GM19023 (cell line): ENCODE results near the gene KRTAP10-6.
"Not testable (repeated sequence)": the region's sequence is repeated elsewhere in the genome, so short reads cannot be mapped to it uniquely, and the experiment has no call there.

ENCODE experiments used
- ATAC-seq: cut with Tn5 transposase; IDR thresholded peaks from one replicate; pipeline ENCODE4 v1.9.1; 2021; ENCODE audit warnings: mild to moderate bottlenecking, moderate library complexity; ENCODE audit not compliant: unreplicated experiment

KRTAP10-6 gene

GRCh38 chr21:44564099-44564498, 28.2 kb downstream of the KRTAP10-6 start:
- no peak for ATAC-seq

GRCh38 chr21:44558695-44559094, 33.6 kb downstream of the KRTAP10-6 start, which contains the start of gene KRTAP10-3:
Gene KRTAP10-3, minus strand, starts transcription at chr21:44558795. Its CDS starts 80 bp downstream, at chr21:44558715.
- ATAC-seq: no peak

- ATAC-seq: not testable (repeated sequence)
Observed at GRCh38 chr21:44558329-44558675, 34.0 kb downstream of the KRTAP10-6 start.

- no peak for ATAC-seq
Observed at GRCh38 chr21:44557491-44558328, 34.6 kb downstream of the KRTAP10-6 start.

GRCh38 chr21:44556879-44557278, 35.4 kb downstream of the KRTAP10-6 start:
- ATAC-seq: no peak

- ATAC-seq: no peak
Observed at GRCh38 chr21:44555200-44555875, 37.0 kb downstream of the KRTAP10-6 start.

- ATAC-seq: no peak
Observed at GRCh38 chr21:44552681-44553080, 39.6 kb downstream of the KRTAP10-6 start.

GRCh38 chr21:44552136-44552535, 40.2 kb downstream of the KRTAP10-6 start:
- no peak for ATAC-seq

- no peak for ATAC-seq
Observed at GRCh38 chr21:44551340-44551961, 40.9 kb downstream of the KRTAP10-6 start, which contains the start of gene KRTAP10-2. Gene KRTAP10-2, minus strand, starts transcription at chr21:44551505. Its CDS starts 47 bp downstream, at chr21:44551458.

- ATAC-seq: no peak
Observed at GRCh38 chr21:44550807-44551206, 41.5 kb downstream of the KRTAP10-6 start.

GRCh38 chr21:44550285-44550684, 42.0 kb downstream of the KRTAP10-6 start:
- ATAC-seq: not testable (repeated sequence)

- no peak for ATAC-seq
Observed at GRCh38 chr21:44549525-44550211, 42.6 kb downstream of the KRTAP10-6 start.

GRCh38 chr21:44548922-44549321, 43.4 kb downstream of the KRTAP10-6 start:
- ATAC-seq: no peak

- no peak for ATAC-seq
Observed at GRCh38 chr21:44548381-44548780, 43.9 kb downstream of the KRTAP10-6 start.

- ATAC-seq: no peak
Observed at GRCh38 chr21:44547656-44548331, 44.5 kb downstream of the KRTAP10-6 start.

GRCh38 chr21:44544566-44544965, 47.7 kb downstream of the KRTAP10-6 start:
- ATAC-seq: no peak

- ATAC-seq: no peak
Observed at GRCh38 chr21:44542716-44543115, 49.6 kb downstream of the KRTAP10-6 start.
